CD14-positive monocyte (primary cell): ENCODE measurements around the gene USP53. TPM values are rescaled to one million over a fixed set of nuclear protein-coding genes. Genes with fewer than 3 reads are reported as not detected.
"Not testable (repeated sequence)": the region's sequence is repeated elsewhere in the genome, so short reads cannot be mapped to it uniquely, and the experiment has no call there.

Experiments used
- DNase-seq, 3 donors: peaks; one replicate each; pipeline ENCODE4 v3.0.0-alpha.2; 2011 to 2022
- H2AFZ ChIP-seq: 2 replicates; pipeline ENCODE4 v1.6.0; 2012; ENCODE audit warnings: mild to moderate bottlenecking, low read depth, low read length, inconsistent platforms; ENCODE audit not compliant: insufficient read depth, poor library complexity, severe bottlenecking
- H3K27ac ChIP-seq, 2 donors: 1 replicate in 1 of 2; 2 replicates in 1 of 2; pipeline ENCODE4 v1.5.1; 2012 to 2013; ENCODE audit warnings: low read length in 2 of 2, control low read depth in 1 of 2, inconsistent platforms in 1 of 2, low read depth in 1 of 2, mild to moderate bottlenecking in 1 of 2
- H3K27me3 ChIP-seq, 2 donors: one replicate each; pipeline versions ENCODE4 v1.6.0 to v1.6.1; 2011 to 2013; ENCODE audit warnings: low read length in 2 of 2; ENCODE audit not compliant: control insufficient read depth in 2 of 2, insufficient read depth in 2 of 2
- H3K36me3 ChIP-seq, 2 donors: replicated peaks in 1 of 2; 1 replicate in 1 of 2; 2 replicates in 1 of 2; pipeline versions ENCODE4 v1.5.1 to v1.6.1; 2012 to 2013; ENCODE audit warnings: low read length in 2 of 2, control low read depth in 1 of 2, inconsistent platforms in 1 of 2, mild to moderate bottlenecking in 1 of 2; ENCODE audit not compliant: insufficient read depth in 2 of 2, control insufficient read depth in 1 of 2
- H3K4me1 ChIP-seq, 2 donors: 1 replicate in 1 of 2; 2 replicates in 1 of 2; pipeline versions ENCODE4 v1.5.1 to v1.6.1; 2012 to 2013; ENCODE audit warnings: low read length in 2 of 2, control low read depth in 1 of 2, inconsistent platforms in 1 of 2, mild to moderate bottlenecking in 1 of 2, moderate library complexity in 1 of 2; ENCODE audit not compliant: insufficient read depth in 2 of 2, control insufficient read depth in 1 of 2
- H3K4me2 ChIP-seq: replicated peaks from 2 replicates; pipeline ENCODE3; 2012; ENCODE audit warnings: low read length, moderate library complexity, mild to moderate bottlenecking; ENCODE audit not compliant: poor library complexity, severe bottlenecking; ENCODE audit errors: extremely low read depth
- H3K4me3 ChIP-seq, 3 experiments: fragments of 200-600 bp in 1 of 3; sonication (generic) in 1 of 3; replicated peaks in 1 of 3; 1 replicate in 2 of 3; 2 replicates in 1 of 3; pipeline ENCODE4 v1.5.1; 2011 to 2013; ENCODE audit warnings: low read length in 3 of 3, mild to moderate bottlenecking in 3 of 3, control low read depth in 2 of 3, low read depth in 2 of 3, inconsistent platforms in 1 of 3, moderate library complexity in 1 of 3
- H3K79me2 ChIP-seq: 2 replicates; pipeline ENCODE4 v1.6.0; 2012; ENCODE audit warnings: mild to moderate bottlenecking, control low read depth, inconsistent platforms, low read length, moderate library complexity; ENCODE audit not compliant: insufficient read depth
- H3K9ac ChIP-seq: 2 replicates; pipeline ENCODE4 v1.6.0; 2017; ENCODE audit warnings: low read length, mild to moderate bottlenecking; ENCODE audit not compliant: insufficient read depth, poor library complexity, severe bottlenecking
- H3K9me3 ChIP-seq, 2 donors: replicated peaks in 1 of 2; 1 replicate in 1 of 2; 2 replicates in 1 of 2; pipeline versions ENCODE4 v1.5.1 to v1.6.1; 2012 to 2013; ENCODE audit warnings: low read length in 2 of 2, control low read depth in 1 of 2; ENCODE audit not compliant: control insufficient read depth in 1 of 2, insufficient read depth in 1 of 2
- H4K20me1 ChIP-seq: 2 replicates; pipeline ENCODE4 v1.6.0; 2012; ENCODE audit warnings: mild to moderate bottlenecking, low read length, control low read depth, moderate library complexity; ENCODE audit not compliant: insufficient read depth
- H3K27ac Mint-ChIP-seq, 7 donors: one replicate each; pipeline ENCODE4 v1.8.0; 2020; ENCODE audit warnings: mild to moderate bottlenecking in 7 of 7, mixed read lengths in 7 of 7, moderate library complexity in 6 of 7, inconsistent platforms in 2 of 7
- H3K27me3 Mint-ChIP-seq, 3 donors: one replicate each; pipeline ENCODE4 v1.8.0; 2021 to 2022; ENCODE audit warnings: low read depth in 3 of 3, mild to moderate bottlenecking in 3 of 3, mixed read lengths in 3 of 3, moderate library complexity in 3 of 3, inconsistent platforms in 1 of 3
- H3K36me3 Mint-ChIP-seq, 2 donors: one replicate each; pipeline ENCODE4 v1.8.0; 2020; ENCODE audit warnings: mixed read lengths in 2 of 2, inconsistent platforms in 1 of 2, mild to moderate bottlenecking in 1 of 2
- H3K4me1 Mint-ChIP-seq: one replicate; pipeline ENCODE4 v1.8.0; 2020; ENCODE audit warnings: mild to moderate bottlenecking, mixed read lengths
- H3K4me3 Mint-ChIP-seq, 2 donors: one replicate each; pipeline ENCODE4 v1.8.0; 2020; ENCODE audit warnings: mild to moderate bottlenecking in 2 of 2, mixed read lengths in 2 of 2, moderate library complexity in 1 of 2
- H3K9me3 Mint-ChIP-seq, 7 donors: one replicate each; pipeline ENCODE4 v1.8.0; 2020 to 2022; ENCODE audit warnings: mixed read lengths in 7 of 7, mild to moderate bottlenecking in 6 of 7, moderate library complexity in 6 of 7, inconsistent platforms in 2 of 7
- CTCF ChIP-seq: fragments of 200-600 bp; IDR thresholded peaks from one replicate; pipeline ENCODE4 v1.8.0; 2022; ENCODE audit warnings: antibody characterized with exemption, mild to moderate bottlenecking
- WGBS: methylation state at CpG from one replicate; pipeline ENCODE4 v1.1.5; 2013; ENCODE audit warnings: missing lambda C conversion rate; ENCODE audit not compliant: insufficient coverage; 5-methylcytosine and 5-hydroxymethylcytosine counted together
- intact Hi-C, 2 donors: fragments of 100-400 bp; cut with micrococcal nuclease; formaldehyde crosslinking; loops; one replicate each; pipeline versions ENCODE4 v1.15.0 to v1.15.1; 2023
- polyA plus RNA-seq, 3 donors: library from polyadenylated mRNA; depleted of rRNA in 1 of 3; unstranded in 2 of 3; stranded (reverse) in 1 of 3; fragments of 300-500 nt in 2 of 3; fragments of >200 nt in 1 of 3; fragmentation: Illumina TruSeq in 2 of 3; gene quantifications; 1 replicate in 2 of 3; 2 replicates in 1 of 3; pipeline ENCODE4 v1.2.3, GENCODE V29; 2012 to 2021

The USP53 gene
- polyA plus RNA-seq, 3 donors = 0.11 to 0.44 (median 0.22) TPM

GRCh38 chr4:119328695-119329094, 116.2 kb downstream of the USP53 start:
- Histone ChIP-seq H3K9ac (no peak overlapping the region), H2AFZ (no peak overlapping the region), H3K4me3 (no peak overlapping the region), H3K4me2 (no peak overlapping the region), H3K27ac (no peak overlapping the region), H3K79me2 (no peaks in the 10 kb centered on the region), H3K4me1 (no peaks in the 10 kb centered on the region), H3K27me3 (no peaks in the 10 kb centered on the region), H4K20me1 (no peaks in the 10 kb centered on the region), H3K9me3 (no peaks in the 10 kb centered on the region), H3K36me3 (no peaks in the 10 kb centered on the region)
- DNase-seq = no peak
- intact Hi-C loops = no loop called here
- Mint-ChIP-seq H3K36me3 (no peaks in the 10 kb centered on the region), H3K9me3 (peaks cover 0 to 4% (median 0%) of the 10 kb centered on the region in 7 donors), H3K4me1 (no peaks in the 10 kb centered on the region), H3K27ac (no peak overlapping the region), H3K4me3 (no peak overlapping the region), H3K27me3 (peaks cover 0 to 3% (median 2%) of the 10 kb centered on the region in 3 donors)
- 100% methylated on average over 1 of the region's 2 CpGs for WGBS
- TF ChIP-seq CTCF = no peak

GRCh38 chr4:119329835-119330620, 117.5 kb downstream of the USP53 start:
- Histone ChIP-seq H3K9ac (no peak overlapping the region), H4K20me1 (no peaks in the 10 kb centered on the region), H3K4me3 (no peak overlapping the region), H3K79me2 (no peaks in the 10 kb centered on the region), H3K9me3 (no peaks in the 10 kb centered on the region), H3K4me1 (no peaks in the 10 kb centered on the region), H3K27ac (no peak overlapping the region), H3K36me3 (no peaks in the 10 kb centered on the region), H2AFZ (no peak overlapping the region), H3K27me3 (no peaks in the 10 kb centered on the region), H3K4me2 (no peak overlapping the region)
- no peak for TF ChIP-seq CTCF
- no peaks in the 10 kb centered on the region for H3K36me3 Mint-ChIP-seq
- WGBS = 33% methylated on average over 1 of the region's 2 CpGs
- no peak for DNase-seq
- H3K9me3 Mint-ChIP-seq = peaks cover 0 to 4% (median 0%) of the 10 kb centered on the region in 7 donors
- intact Hi-C loops = no loop called here
- no peak overlapping the region for H3K27ac Mint-ChIP-seq
- H3K4me3 Mint-ChIP-seq = no peak overlapping the region
- no peaks in the 10 kb centered on the region for H3K4me1 Mint-ChIP-seq
- peaks cover 0 to 3% (median 0%) of the 10 kb centered on the region in 3 donors for H3K27me3 Mint-ChIP-seq

GRCh38 chr4:119336332-119336979, 123.9 kb downstream of the USP53 start:
- intact Hi-C loops = not testable (repeated sequence)
- H3K27ac Mint-ChIP-seq = peak overlapping the region in 1 of 7 donors; percentile 23

More at GRCh38 chr4:119336332-119336979, 123.9 kb downstream of the USP53 start:
- not testable (repeated sequence) for H3K79me2 ChIP-seq, H2AFZ ChIP-seq, H3K4me3 Mint-ChIP-seq, H3K36me3 ChIP-seq, H3K27me3 Mint-ChIP-seq, H3K36me3 Mint-ChIP-seq, H3K4me3 ChIP-seq, H3K27ac ChIP-seq, H3K9me3 ChIP-seq, H3K27me3 ChIP-seq, H4K20me1 ChIP-seq, H3K9ac ChIP-seq, DNase-seq, H3K9me3 Mint-ChIP-seq
- Histone ChIP-seq H3K4me2 (peak overlapping the region; percentile 7), H3K4me1 (peaks cover 14 to 17% of the 10 kb centered on the region in 2 donors)
- WGBS = no CpG with 5 or more reads among the region's 4 CpGs
- H3K4me1 Mint-ChIP-seq = peaks cover 16% of the 10 kb centered on the region
